ENCODE measurements around the gene EBI3.

GRCh38 chr19:4234862-4235201, 5.5 kb downstream of the EBI3 start:
- no peak for TF ChIP-seq CTCF (IDR thresholded peaks at IDR 0.05)
- TF ChIP-seq EZH2phosphoT487 (IDR thresholded peaks at IDR 0.05), result no peak

All from neural progenitor cell (in vitro differentiated cells).